ENCODE measurements around the gene RASA3. TPM values are rescaled to one million over a fixed set of nuclear protein-coding genes. Genes with fewer than 3 reads are reported as not detected.

Gene RASA3
- total RNA-seq, 5 donors from 2014 or later (not counting 1 experiment from before 2014, with no cell fraction given) = 223 to 267 (median 238) TPM

DNA sequence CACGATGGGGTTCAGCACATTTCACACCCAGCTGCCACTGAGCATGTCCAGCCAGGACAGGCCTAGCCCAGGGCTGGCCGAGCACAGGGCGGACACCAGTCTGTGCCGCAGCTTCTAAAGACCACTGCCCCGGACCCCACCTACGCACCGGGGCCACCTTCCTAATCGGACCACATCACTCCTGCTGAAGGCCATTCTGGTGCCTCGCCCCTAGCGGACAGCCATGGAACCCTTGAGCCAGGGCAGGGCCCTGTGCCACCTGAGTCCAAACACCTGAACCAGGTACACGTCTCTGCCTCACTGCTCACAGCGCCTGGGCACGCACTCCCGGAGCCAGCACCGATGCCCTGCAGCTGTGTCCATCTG, 150.1 kb downstream of the RASA3 start:
- Histone ChIP-seq H3K36me3 (ENCODE audit: control insufficient read depth in 2 of 2, extremely low read depth in 1 of 2, insufficient read depth in 1 of 2, low read length in 1 of 2) (peaks cover 30 to 55% of the 10 kb centered on the region in 2 donors), H3K27ac (ENCODE audit: low read length) (no peak overlapping the region), H3K9me3 (no peaks in the 10 kb centered on the region), H3K4me3 (ENCODE audit: control insufficient read depth in 1 of 2, extremely low read depth in 1 of 2, low read length in 1 of 2) (no peak overlapping the region), H3K4me1 (ENCODE audit: control insufficient read depth in 1 of 2, extremely low read depth in 1 of 2, insufficient read depth in 2 of 2, low read length in 2 of 2) (no peaks in the 10 kb centered on the region), H3K27me3 (replicated peaks in 1 of 2; ENCODE audit: control insufficient read depth in 2 of 2, extremely low read depth in 1 of 2, insufficient read depth in 2 of 2, low read length in 1 of 2) (no peaks in the 10 kb centered on the region)
- Mint-ChIP-seq H3K9me3 (no peaks in the 10 kb centered on the region), H3K4me1 (peaks cover 0 to 5% (median 2%) of the 10 kb centered on the region in 3 donors), H3K36me3 (peaks cover 50% of the 10 kb centered on the region), H3K27ac (peak overlapping the region in 1 of 2 donors; percentile 22), H3K4me3 (no peak overlapping the region), H3K27me3 (no peaks in the 10 kb centered on the region)
- DNase-seq (peak in 1 of 35 experiments; percentile 17), ATAC-seq (replicated peaks in 1 of 4) (peak in 1 of 4 experiments; percentile 11)
- ChIA-PET CTCF (no interaction called here), POLR2A (no interaction called here)
- WGBS (ENCODE audit: insufficient coverage) = 97% methylated on average over 15 of the region's 15 CpGs

GRCh38 chr13:113981611-113982295, 150.7 kb downstream of the RASA3 start:
- H3K4me1 ChIP-seq (ENCODE audit: control insufficient read depth in 1 of 2, extremely low read depth in 1 of 2, insufficient read depth in 2 of 2, low read length in 2 of 2) = no peaks in the 10 kb centered on the region
- H3K9me3 ChIP-seq = no peaks in the 10 kb centered on the region
- H3K27ac Mint-ChIP-seq = no peak overlapping the region
- ChIA-PET POLR2A (no interaction called here), CTCF (no interaction called here)
- no peak overlapping the region for H3K4me3 Mint-ChIP-seq
- H3K4me1 Mint-ChIP-seq = peaks cover 0 to 5% (median 2%) of the 10 kb centered on the region in 3 donors
- no peaks in the 10 kb centered on the region for H3K27me3 ChIP-seq (replicated peaks in 1 of 2; ENCODE audit: control insufficient read depth in 2 of 2, extremely low read depth in 1 of 2, insufficient read depth in 2 of 2, low read length in 1 of 2)
- H3K36me3 ChIP-seq (ENCODE audit: control insufficient read depth in 2 of 2, extremely low read depth in 1 of 2, insufficient read depth in 1 of 2, low read length in 1 of 2) = peaks cover 34 to 60% of the 10 kb centered on the region in 2 donors
- H3K27ac ChIP-seq (ENCODE audit: low read length) = no peak overlapping the region
- DNase-seq = peak in 1 of 35 experiments; percentile 4
- no peaks in the 10 kb centered on the region for H3K9me3 Mint-ChIP-seq
- peaks cover 53% of the 10 kb centered on the region for H3K36me3 Mint-ChIP-seq
- H3K27me3 Mint-ChIP-seq = no peaks in the 10 kb centered on the region
- peak in 1 of 4 experiments; percentile 4 for ATAC-seq (replicated peaks in 1 of 4)
- 98% methylated on average over 27 of the region's 28 CpGs for WGBS (ENCODE audit: insufficient coverage)
- no peak overlapping the region for H3K4me3 ChIP-seq (ENCODE audit: control insufficient read depth in 1 of 2, extremely low read depth in 1 of 2, low read length in 1 of 2)

GRCh38 chr13:113981194-113981605, 151.2 kb downstream of the RASA3 start:
- H3K27ac Mint-ChIP-seq = peak overlapping the region in 1 of 2 donors; percentile 43
- WGBS (ENCODE audit: insufficient coverage) = 98% methylated on average over 16 of the region's 16 CpGs
- no peak overlapping the region for H3K4me3 Mint-ChIP-seq
- ChIA-PET POLR2A (no interaction called here), CTCF (no interaction called here)
- Histone ChIP-seq H3K27ac (ENCODE audit: low read length) (no peak overlapping the region), H3K4me3 (ENCODE audit: control insufficient read depth in 1 of 2, extremely low read depth in 1 of 2, low read length in 1 of 2) (no peak overlapping the region), H3K4me1 (ENCODE audit: control insufficient read depth in 1 of 2, extremely low read depth in 1 of 2, insufficient read depth in 2 of 2, low read length in 2 of 2) (peaks cover 0 to 3% of the 10 kb centered on the region in 2 experiments), H3K9me3 (no peaks in the 10 kb centered on the region), H3K36me3 (ENCODE audit: control insufficient read depth in 2 of 2, extremely low read depth in 1 of 2, insufficient read depth in 1 of 2, low read length in 1 of 2) (peaks cover 38 to 65% of the 10 kb centered on the region in 2 donors), H3K27me3 (replicated peaks in 1 of 2; ENCODE audit: control insufficient read depth in 2 of 2, extremely low read depth in 1 of 2, insufficient read depth in 2 of 2, low read length in 1 of 2) (no peaks in the 10 kb centered on the region)
- DNase-seq (no peak), ATAC-seq (replicated peaks in 1 of 4) (no peak)
- H3K4me1 Mint-ChIP-seq = peaks cover 0 to 5% (median 2%) of the 10 kb centered on the region in 3 donors
- H3K27me3 Mint-ChIP-seq = no peaks in the 10 kb centered on the region
- peaks cover 53% of the 10 kb centered on the region for H3K36me3 Mint-ChIP-seq
- H3K9me3 Mint-ChIP-seq = no peaks in the 10 kb centered on the region

DNA sequence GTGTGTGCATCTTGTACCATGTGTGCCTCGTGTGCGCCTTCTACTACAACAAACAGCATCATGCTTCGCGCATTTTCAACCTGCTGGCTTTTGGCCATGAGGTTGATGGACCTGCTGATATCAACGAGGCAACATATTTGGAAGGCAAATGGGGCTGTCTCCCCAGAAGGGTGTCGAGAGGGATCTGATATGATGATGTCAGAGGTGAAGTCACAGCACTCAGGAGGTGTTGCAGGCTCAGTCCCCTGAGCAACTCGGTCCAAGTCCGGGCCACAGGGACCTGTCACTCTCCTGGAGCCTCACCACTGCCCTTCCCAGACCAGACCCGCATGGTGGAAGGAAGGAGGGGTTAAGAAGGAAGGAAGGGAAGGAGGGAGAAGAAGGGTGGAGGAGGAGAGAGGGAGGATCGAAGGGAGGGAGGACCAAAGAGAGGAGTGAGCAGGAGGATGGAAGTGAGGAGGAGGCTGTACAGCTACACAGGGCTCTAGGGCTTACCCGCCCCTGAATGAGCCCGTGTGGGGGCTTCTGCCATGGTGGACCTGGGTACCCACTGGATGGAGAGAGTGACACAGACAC, 151.8 kb downstream of the RASA3 start:
- Mint-ChIP-seq H3K36me3 (peaks cover 56% of the 10 kb centered on the region), H3K27ac (peak overlapping the region in 1 of 2 donors; percentile 74)

DNA sequence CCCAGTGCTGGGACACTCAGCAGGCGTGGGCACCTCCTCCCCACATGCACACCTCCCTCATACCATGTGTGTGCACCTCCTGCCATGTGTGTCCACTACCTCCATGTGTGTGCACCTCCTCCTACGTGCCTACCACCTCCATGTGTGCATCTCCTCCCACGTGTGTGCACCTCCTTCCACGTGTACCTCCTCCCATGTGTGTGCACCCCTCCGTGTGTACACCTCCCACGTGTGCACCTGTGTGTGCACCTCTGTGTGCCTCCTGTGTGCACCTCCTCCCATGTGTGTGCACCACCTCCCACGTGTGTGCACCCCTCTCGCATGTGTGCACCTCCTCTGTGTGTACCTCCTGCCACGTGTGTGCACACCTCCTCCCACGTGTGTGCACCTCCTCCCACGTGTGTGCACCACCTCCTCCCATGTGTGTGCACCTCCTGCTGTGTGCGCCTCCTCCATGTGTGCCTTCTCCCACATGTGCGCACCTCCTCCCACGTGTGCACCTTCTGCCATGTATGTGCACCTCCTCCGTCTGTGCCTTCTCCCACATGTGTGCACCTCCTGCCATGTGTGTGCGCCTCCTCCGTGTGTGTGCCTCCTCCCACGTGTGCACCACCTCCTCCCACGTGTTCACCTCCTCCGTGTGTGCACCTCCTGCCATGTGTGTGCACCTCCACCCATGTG, 152.5 kb downstream of the RASA3 start:
- Mint-ChIP-seq H3K27ac (peak overlapping the region in 1 of 2 donors; percentile 74), H3K4me3 (peak overlapping the region in 1 of 3 donors; percentile 42), H3K9me3 (no peaks in the 10 kb centered on the region), H3K4me1 (peaks cover 0 to 5% (median 2%) of the 10 kb centered on the region in 3 donors), H3K36me3 (peaks cover 57% of the 10 kb centered on the region), H3K27me3 (no peaks in the 10 kb centered on the region)
- no peaks in the 10 kb centered on the region for H3K27me3 ChIP-seq (replicated peaks in 1 of 2; ENCODE audit: control insufficient read depth in 2 of 2, extremely low read depth in 1 of 2, insufficient read depth in 2 of 2, low read length in 1 of 2)
- ATAC-seq (replicated peaks in 1 of 4) = peak in 3 of 4 experiments; percentile 12 to 17 (median 15)
- H3K36me3 ChIP-seq (ENCODE audit: control insufficient read depth in 2 of 2, extremely low read depth in 1 of 2, insufficient read depth in 1 of 2, low read length in 1 of 2) = peaks cover 44 to 76% of the 10 kb centered on the region in 2 donors
- ChIA-PET POLR2A (no interaction called here), CTCF (no interaction called here)
- DNase-seq = no peak
- H3K27ac ChIP-seq (ENCODE audit: low read length) = no peak overlapping the region
- H3K9me3 ChIP-seq = no peaks in the 10 kb centered on the region
- H3K4me1 ChIP-seq (ENCODE audit: control insufficient read depth in 1 of 2, extremely low read depth in 1 of 2, insufficient read depth in 2 of 2, low read length in 2 of 2) = peaks cover 0 to 3% of the 10 kb centered on the region in 2 experiments
- 95% methylated on average over 20 of the region's 20 CpGs for WGBS (ENCODE audit: insufficient coverage)
- H3K4me3 ChIP-seq (ENCODE audit: control insufficient read depth in 1 of 2, extremely low read depth in 1 of 2, low read length in 1 of 2) = no peak overlapping the region

More for the DNA sequence above, 151.8 kb downstream of the RASA3 start:
- Histone ChIP-seq H3K27ac (ENCODE audit: low read length) (no peak overlapping the region), H3K9me3 (no peaks in the 10 kb centered on the region), H3K36me3 (ENCODE audit: control insufficient read depth in 2 of 2, extremely low read depth in 1 of 2, insufficient read depth in 1 of 2, low read length in 1 of 2) (peaks cover 38 to 69% of the 10 kb centered on the region in 2 donors), H3K4me1 (ENCODE audit: control insufficient read depth in 1 of 2, extremely low read depth in 1 of 2, insufficient read depth in 2 of 2, low read length in 2 of 2) (peaks cover 0 to 3% of the 10 kb centered on the region in 2 experiments), H3K4me3 (ENCODE audit: control insufficient read depth in 1 of 2, extremely low read depth in 1 of 2, low read length in 1 of 2) (no peak overlapping the region), H3K27me3 (replicated peaks in 1 of 2; ENCODE audit: control insufficient read depth in 2 of 2, extremely low read depth in 1 of 2, insufficient read depth in 2 of 2, low read length in 1 of 2) (no peaks in the 10 kb centered on the region)
- DNase-seq = no peak
- Mint-ChIP-seq H3K4me1 (peaks cover 0 to 5% (median 2%) of the 10 kb centered on the region in 3 donors), H3K9me3 (no peaks in the 10 kb centered on the region), H3K4me3 (peak overlapping the region in 1 of 3 donors; percentile 42), H3K27me3 (no peaks in the 10 kb centered on the region)
- no peak for ATAC-seq (replicated peaks in 1 of 4)
- ChIA-PET POLR2A (no interaction called here), CTCF (no interaction called here)
- 93% methylated on average over 6 of the region's 12 CpGs for WGBS (ENCODE audit: insufficient coverage)

- CTCF ChIA-PET = no interaction called here
- no peak overlapping the region for H3K4me3 Mint-ChIP-seq
Observed at GRCh38 chr13:113978741-113979481, 153.5 kb downstream of the RASA3 start.

More at GRCh38 chr13:113978741-113979481, 153.5 kb downstream of the RASA3 start:
- 92% methylated on average over 24 of the region's 41 CpGs for WGBS (ENCODE audit: insufficient coverage)
- no peaks in the 10 kb centered on the region for H3K27me3 ChIP-seq (replicated peaks in 1 of 2; ENCODE audit: control insufficient read depth in 2 of 2, extremely low read depth in 1 of 2, insufficient read depth in 2 of 2, low read length in 1 of 2)
- H3K4me1 ChIP-seq (ENCODE audit: control insufficient read depth in 1 of 2, extremely low read depth in 1 of 2, insufficient read depth in 2 of 2, low read length in 2 of 2) = peaks cover 0 to 3% of the 10 kb centered on the region in 2 experiments
- ATAC-seq (replicated peaks in 1 of 4) (no peak), DNase-seq (no peak)
- POLR2A ChIA-PET = no interaction called here
- Mint-ChIP-seq H3K36me3 (peaks cover 62% of the 10 kb centered on the region), H3K27ac (no peak overlapping the region), H3K4me1 (peaks cover 0 to 5% (median 2%) of the 10 kb centered on the region in 3 donors), H3K27me3 (no peaks in the 10 kb centered on the region), H3K9me3 (no peaks in the 10 kb centered on the region)
- no peaks in the 10 kb centered on the region for H3K9me3 ChIP-seq
- H3K36me3 ChIP-seq (ENCODE audit: control insufficient read depth in 2 of 2, extremely low read depth in 1 of 2, insufficient read depth in 1 of 2, low read length in 1 of 2) = peaks cover 48 to 84% of the 10 kb centered on the region in 2 donors
- H3K27ac ChIP-seq (ENCODE audit: low read length) = no peak overlapping the region
- H3K4me3 ChIP-seq (ENCODE audit: control insufficient read depth in 1 of 2, extremely low read depth in 1 of 2, low read length in 1 of 2) = no peak overlapping the region
